A549 (cell line): Measurements from ENCODE around the gene PCDHB13. TPM values are rescaled to one million over a fixed set of nuclear protein-coding genes. Genes with fewer than 3 reads are reported as not detected.

Source experiments
- ATAC-seq, 2 experiments: fragments of 200-7000 bp in 1 of 2; fragments of >200 bp in 1 of 2; cut with Nextera tagmentation in 1 of 2; cut with Tn5 transposase in 1 of 2; 3 replicates each; pipeline versions ENCODE4 v1.8.0 to v1.9.1; 2018 to 2020; ENCODE audit warnings: mild to moderate bottlenecking in 1 of 2, moderate library complexity in 1 of 2
- CTCF ChIA-PET: fragments of 300-600 bp; sonication (Branson Sonifier 250); formaldehyde crosslinking; extraction: SDS; loops from one replicate; lab custom pipeline; 2021; ENCODE audit warnings: antibody characterized with exemption, inconsistent platforms; lab: Yijun Ruan, JAX
- POLR2A ChIA-PET: fragments of 350-600 bp; formaldehyde crosslinking; extraction: SDS; loops from one replicate; lab custom pipeline; 2021; ENCODE audit warnings: antibody characterized with exemption, inconsistent platforms; lab: Yijun Ruan, JAX
- DNase-seq, 2 experiments: peaks; one replicate each; pipeline versions ENCODE4 v3.0.0 to v3.0.0-alpha.2; 2011 to 2016; ENCODE audit warnings: low read depth in 1 of 2, low spot score in 1 of 2
- FAIRE-seq: peaks from 2 replicates; lab custom pipeline; 2011; peaks lifted over from hg19 to GRCh38; lab: Jason Lieb, UNC
- H3K27ac ChIP-seq, 2 experiments: fragments of >200 bp; sonication (Bioruptor Twin); formaldehyde crosslinking; 3 replicates each; pipeline ENCODE4 v1.5.1; 2016 to 2017
- H3K4me1 ChIP-seq: fragments of >200 bp; sonication (Bioruptor Twin); formaldehyde crosslinking; 3 replicates; pipeline ENCODE4 v1.6.1; 2016
- H3K4me2 ChIP-seq: fragments of >200 bp; sonication (Bioruptor Twin); formaldehyde crosslinking; 3 replicates; pipeline ENCODE4 v1.6.1; 2016
- H3K4me3 ChIP-seq: fragments of >200 bp; sonication (Bioruptor Twin); formaldehyde crosslinking; 3 replicates; pipeline ENCODE4 v1.5.1; 2016
- H3K9me3 ChIP-seq: fragments of >200 bp; sonication (Bioruptor Twin); formaldehyde crosslinking; 3 replicates; pipeline ENCODE4 v1.6.1; 2016
- CEBPB ChIP-seq, 2 experiments: fragments of >200 bp in 1 of 2; sonication (Bioruptor Twin) in 1 of 2; formaldehyde crosslinking in 1 of 2; IDR thresholded peaks; 2 replicates each; pipeline ENCODE4 v1.6.1; 2012 to 2016
- EP300 ChIP-seq, 2 experiments: fragments of >200 bp; sonication (Bioruptor Twin); formaldehyde crosslinking; IDR thresholded peaks; 2 replicates in 1 of 2; 3 replicates in 1 of 2; pipeline ENCODE4 v1.6.1; 2016 to 2017
- FOSL2 ChIP-seq, 2 experiments: fragments of 450-650 bp in 1 of 2; fragments of >200 bp in 1 of 2; sonication (Bioruptor Twin) in 1 of 2; formaldehyde crosslinking; IDR thresholded peaks; 2 replicates each; pipeline versions ENCODE4 v1.5.0 to v1.6.1; 2016 to 2020; ENCODE audit warnings: mild to moderate bottlenecking in 1 of 2, moderate library complexity in 1 of 2
- GATA3 ChIP-seq: IDR thresholded peaks from 2 replicates; pipeline ENCODE4 v1.6.1; 2012; ENCODE audit warnings: borderline replicate concordance
- NFE2L2 ChIP-seq: fragments of 150-350 bp; conservative IDR thresholded peaks from 2 replicates; pipeline ENCODE4 v1.6.1; 2014; ENCODE audit warnings: low read length
- POLR2AphosphoS2 ChIP-seq: conservative IDR thresholded peaks from 2 replicates; pipeline ENCODE4 v1.6.1; 2012; ENCODE audit warnings: low read length, improper control_type of control experiment, inconsistent platforms
- RCOR1 ChIP-seq: fragments of 150-350 bp; IDR thresholded peaks from 2 replicates; pipeline ENCODE4 v1.6.1; 2014; ENCODE audit warnings: antibody characterized with exemption, low read length, low read depth
- RFX5 ChIP-seq: fragments of 450-650 bp; IDR thresholded peaks from 2 replicates; pipeline ENCODE4 v1.7.1; 2014; ENCODE audit warnings: antibody characterized with exemption, mild to moderate bottlenecking, moderate library complexity
- TFCP2L1 ChIP-seq: fragments of 250-450 bp; sonication (Bioruptor Pico); IDR thresholded peaks from 2 replicates; pipeline ENCODE4 v1.5.0; 2021; ENCODE audit warnings: mild to moderate bottlenecking
- WGBS: methylation state at CpG from one replicate; pipeline ENCODE4 v1.1.6; 2017; ENCODE audit errors: missing lambda C conversion rate; 5-methylcytosine and 5-hydroxymethylcytosine counted together
- polyA plus RNA-seq, 4 experiments: library from polyadenylated mRNA; depleted of rRNA in 3 of 4; stranded (reverse); fragments of >200 nt; fragmentation: RNase III in 1 of 4; extraction: RNeasy Plus Mini Kit Qiagen cat#74134 plus additional on column Dnase treatment in 1 of 4; gene quantifications; 2 replicates in 3 of 4; 3 replicates in 1 of 4; pipeline ENCODE4 v1.2.3, GENCODE V29; 2011 to 2017
- TF ChIP-seq, protein P1 (sequence below): fragments of 150-350 bp; IDR thresholded peaks from 2 replicates; pipeline ENCODE4 v1.6.1; 2014; ENCODE audit warnings: low read depth, mild to moderate bottlenecking, low read length

PCDHB13 gene
- polyA plus RNA-seq, 2 of the 4 experiments (the other 2 are of a cell fraction): 0.05 to 0.28 TPM

GRCh38 chr5:141260458-141261237 is 46.9 kb downstream of the PCDHB13 start:
- no peak for TF ChIP-seq NFE2L2
- no peak for TF ChIP-seq CEBPB (IDR thresholded peaks at IDR 0.05)
- no peak for TF ChIP-seq RCOR1
- no peak for TF ChIP-seq POLR2AphosphoS2
- TF ChIP-seq GATA3: peak; percentile 44; the same call in 1 of the 2 replicates
- TF ChIP-seq, protein P1, sequence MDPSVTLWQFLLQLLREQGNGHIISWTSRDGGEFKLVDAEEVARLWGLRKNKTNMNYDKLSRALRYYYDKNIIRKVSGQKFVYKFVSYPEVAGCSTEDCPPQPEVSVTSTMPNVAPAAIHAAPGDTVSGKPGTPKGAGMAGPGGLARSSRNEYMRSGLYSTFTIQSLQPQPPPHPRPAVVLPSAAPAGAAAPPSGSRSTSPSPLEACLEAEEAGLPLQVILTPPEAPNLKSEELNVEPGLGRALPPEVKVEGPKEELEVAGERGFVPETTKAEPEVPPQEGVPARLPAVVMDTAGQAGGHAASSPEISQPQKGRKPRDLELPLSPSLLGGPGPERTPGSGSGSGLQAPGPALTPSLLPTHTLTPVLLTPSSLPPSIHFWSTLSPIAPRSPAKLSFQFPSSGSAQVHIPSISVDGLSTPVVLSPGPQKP: no peak
- Histone ChIP-seq H3K4me1 (no peaks in the 10 kb centered on the region), H3K9me3 (peaks cover 88% of the 10 kb centered on the region), H3K4me3 (no peak overlapping the region), H3K27ac (no peak overlapping the region), H3K4me2 (no peak overlapping the region)
- 10% methylated on average over 5 of the region's 5 CpGs for WGBS
- FAIRE-seq: no peak
- ChIA-PET CTCF (no interaction called here), POLR2A (no interaction called here)
- no peak for ATAC-seq
- DNase-seq: peak in 1 of 2 experiments; percentile 31

- Histone ChIP-seq H3K4me3 (no peak overlapping the region), H3K27ac (no peak overlapping the region), H3K4me2 (no peak overlapping the region), H3K4me1 (no peaks in the 10 kb centered on the region), H3K9me3 (peaks cover 86% of the 10 kb centered on the region)
- TF ChIP-seq TFCP2L1 (CRISPR knock-in tag) (no peak), FOSL2 (IDR thresholded peaks at IDR 0.05) (no peak), FOSL2 (CRISPR knock-in tag; IDR thresholded peaks at IDR 0.05) (no peak), RFX5 (no peak), EP300 (IDR thresholded peaks at IDR 0.05) (no peak)
- 4% methylated on average over 1 of the region's 1 CpG for WGBS
- CTCF ChIA-PET: no interaction called here
- no peak for DNase-seq
- no peak for ATAC-seq
- no peak for FAIRE-seq
- POLR2A ChIA-PET: no interaction called here
These were observed 47.5 kb downstream of the PCDHB13 start for GRCh38 chr5:141261238-141261546.

Other genes starting within 250 kb of the PCDHB13 start
Only the 30 nearest of the 37 such genes appear.
- gene PCDHB1, start 162.5 kb upstream of the PCDHB13 start, polyA plus RNA-seq (2011; rRNA removed): not detected in 2 replicates
- gene PCDHB1, start 162.5 kb upstream of the PCDHB13 start, polyA plus RNA-seq (2017; fragmentation: RNase III; extraction: RNeasy Plus Mini Kit Qiagen cat#74134 plus additional on column Dnase treatment): not detected in 3 replicates
- gene PCDHB2, start 119.3 kb upstream of the PCDHB13 start, polyA plus RNA-seq (2011; rRNA removed): 4.1 and 5.0 TPM in 2 replicates
- 2.7 to 3.4 TPM (median 3.0 TPM) in 3 replicates for gene PCDHB2, start 119.3 kb upstream of the PCDHB13 start, polyA plus RNA-seq (2017; fragmentation: RNase III; extraction: RNeasy Plus Mini Kit Qiagen cat#74134 plus additional on column Dnase treatment)
- gene PCDHB3, start 113.4 kb upstream of the PCDHB13 start, polyA plus RNA-seq (2011; rRNA removed): 0.09 and 0.10 TPM in 2 replicates
- 0.03 to 0.06 TPM (median 0.03 TPM) in 3 replicates for gene PCDHB3, start 113.4 kb upstream of the PCDHB13 start, polyA plus RNA-seq (2017; fragmentation: RNase III; extraction: RNeasy Plus Mini Kit Qiagen cat#74134 plus additional on column Dnase treatment)
- 0.19 and 0.21 TPM in 2 replicates for gene PCDHB4, start 92.1 kb upstream of the PCDHB13 start, polyA plus RNA-seq (2011; rRNA removed)
- gene PCDHB4, start 92.1 kb upstream of the PCDHB13 start, polyA plus RNA-seq (2017; fragmentation: RNase III; extraction: RNeasy Plus Mini Kit Qiagen cat#74134 plus additional on column Dnase treatment): 0.03 to 0.07 TPM (median 0.05 TPM) in 3 replicates
- gene PCDHB5, start 78.7 kb upstream of the PCDHB13 start, polyA plus RNA-seq (2011; rRNA removed): 1.6 and 2.0 TPM in 2 replicates
- gene PCDHB5, start 78.7 kb upstream of the PCDHB13 start, polyA plus RNA-seq (2017; fragmentation: RNase III; extraction: RNeasy Plus Mini Kit Qiagen cat#74134 plus additional on column Dnase treatment): 1.4 to 1.6 TPM (median 1.4 TPM) in 3 replicates
- 0.98 and 1.0 TPM in 2 replicates for gene PCDHB6, start 63.9 kb upstream of the PCDHB13 start, polyA plus RNA-seq (2011; rRNA removed)
- 0.79 to 1.0 TPM (median 0.92 TPM) in 3 replicates for gene PCDHB6, start 63.9 kb upstream of the PCDHB13 start, polyA plus RNA-seq (2017; fragmentation: RNase III; extraction: RNeasy Plus Mini Kit Qiagen cat#74134 plus additional on column Dnase treatment)
- gene PCDHB7, start 41.3 kb upstream of the PCDHB13 start, polyA plus RNA-seq (2011; rRNA removed): 0.04 and 0.08 TPM in 2 replicates
- gene PCDHB7, start 41.3 kb upstream of the PCDHB13 start, polyA plus RNA-seq (2017; fragmentation: RNase III; extraction: RNeasy Plus Mini Kit Qiagen cat#74134 plus additional on column Dnase treatment): 0.03 TPM in 2 of 3 replicates, not detected in the other
- gene PCDHB8, start 36.1 kb upstream of the PCDHB13 start, polyA plus RNA-seq (2011; rRNA removed): 0.50 and 0.52 TPM in 2 replicates
- gene PCDHB8, start 36.1 kb upstream of the PCDHB13 start, polyA plus RNA-seq (2017; fragmentation: RNase III; extraction: RNeasy Plus Mini Kit Qiagen cat#74134 plus additional on column Dnase treatment): 0.37 to 0.50 TPM (median 0.44 TPM) in 3 replicates
- 0.13 and 0.24 TPM in 2 replicates for gene PCDHB16, start 31.5 kb upstream of the PCDHB13 start, polyA plus RNA-seq (2011; rRNA removed)
- 0.05 to 0.10 TPM (median 0.08 TPM) in 3 replicates for gene PCDHB16, start 31.5 kb upstream of the PCDHB13 start, polyA plus RNA-seq (2017; fragmentation: RNase III; extraction: RNeasy Plus Mini Kit Qiagen cat#74134 plus additional on column Dnase treatment)
- gene PCDHB9, start 26.8 kb upstream of the PCDHB13 start, polyA plus RNA-seq (2011; rRNA removed): 0.12 TPM in 1 of 2 replicates, not detected in the other
- 0.01 to 0.13 TPM (median 0.11 TPM) in 3 replicates for gene PCDHB9, start 26.8 kb upstream of the PCDHB13 start, polyA plus RNA-seq (2017; fragmentation: RNase III; extraction: RNeasy Plus Mini Kit Qiagen cat#74134 plus additional on column Dnase treatment)
- 0.03 and 0.06 TPM in 2 replicates for gene PCDHB10, start 21.6 kb upstream of the PCDHB13 start, polyA plus RNA-seq (2011; rRNA removed)
- 0.04 TPM in 1 of 3 replicates, not detected in the others for gene PCDHB10, start 21.6 kb upstream of the PCDHB13 start, polyA plus RNA-seq (2017; fragmentation: RNase III; extraction: RNeasy Plus Mini Kit Qiagen cat#74134 plus additional on column Dnase treatment)
- gene PCDHB11, start 14.3 kb upstream of the PCDHB13 start, polyA plus RNA-seq (2011; rRNA removed): 0.21 and 0.22 TPM in 2 replicates
- 0.05 to 0.08 TPM (median 0.07 TPM) in 3 replicates for gene PCDHB11, start 14.3 kb upstream of the PCDHB13 start, polyA plus RNA-seq (2017; fragmentation: RNase III; extraction: RNeasy Plus Mini Kit Qiagen cat#74134 plus additional on column Dnase treatment)
- 0.05 TPM in 2 replicates for gene PCDHB12, start 5.2 kb upstream of the PCDHB13 start, polyA plus RNA-seq (2011; rRNA removed)
- gene PCDHB12, start 5.2 kb upstream of the PCDHB13 start, polyA plus RNA-seq (2017; fragmentation: RNase III; extraction: RNeasy Plus Mini Kit Qiagen cat#74134 plus additional on column Dnase treatment): not detected in 3 replicates
- 0.13 and 0.14 TPM in 2 replicates for gene PCDHB14, start 9.4 kb downstream of the PCDHB13 start, polyA plus RNA-seq (2011; rRNA removed)
- 0.05 to 0.12 TPM (median 0.09 TPM) in 3 replicates for gene PCDHB14, start 9.4 kb downstream of the PCDHB13 start, polyA plus RNA-seq (2017; fragmentation: RNase III; extraction: RNeasy Plus Mini Kit Qiagen cat#74134 plus additional on column Dnase treatment)
- gene PCDHB15, start 31.5 kb downstream of the PCDHB13 start, polyA plus RNA-seq (2011; rRNA removed): 0.09 and 0.13 TPM in 2 replicates
- 0.04 to 0.12 TPM (median 0.05 TPM) in 3 replicates for gene PCDHB15, start 31.5 kb downstream of the PCDHB13 start, polyA plus RNA-seq (2017; fragmentation: RNase III; extraction: RNeasy Plus Mini Kit Qiagen cat#74134 plus additional on column Dnase treatment)
- 0.08 TPM in 1 of 2 replicates, not detected in the other for gene SLC25A2, start 90.1 kb downstream of the PCDHB13 start, polyA plus RNA-seq (2011; rRNA removed)
- gene SLC25A2, start 90.1 kb downstream of the PCDHB13 start, polyA plus RNA-seq (2017; fragmentation: RNase III; extraction: RNeasy Plus Mini Kit Qiagen cat#74134 plus additional on column Dnase treatment): not detected in 3 replicates
- 78.1 and 90.6 TPM in 2 replicates for gene TAF7, start 106.9 kb downstream of the PCDHB13 start, polyA plus RNA-seq (2011; rRNA removed)
- gene TAF7, start 106.9 kb downstream of the PCDHB13 start, polyA plus RNA-seq (2017; fragmentation: RNase III; extraction: RNeasy Plus Mini Kit Qiagen cat#74134 plus additional on column Dnase treatment): 67.3 to 72.6 TPM (median 71.3 TPM) in 3 replicates
- 0.66 and 0.71 TPM in 2 replicates for gene PCDHGA1, start 116.6 kb downstream of the PCDHB13 start, polyA plus RNA-seq (2011; rRNA removed)
- gene PCDHGA1, start 116.6 kb downstream of the PCDHB13 start, polyA plus RNA-seq (2017; fragmentation: RNase III; extraction: RNeasy Plus Mini Kit Qiagen cat#74134 plus additional on column Dnase treatment): 0.32 to 0.42 TPM (median 0.33 TPM) in 3 replicates
- gene PCDHGA2, start 124.8 kb downstream of the PCDHB13 start, polyA plus RNA-seq (2011; rRNA removed): 1.6 and 1.7 TPM in 2 replicates
- gene PCDHGA2, start 124.8 kb downstream of the PCDHB13 start, polyA plus RNA-seq (2017; fragmentation: RNase III; extraction: RNeasy Plus Mini Kit Qiagen cat#74134 plus additional on column Dnase treatment): 0.47 to 0.78 TPM (median 0.58 TPM) in 3 replicates
- gene PCDHGA3, start 129.9 kb downstream of the PCDHB13 start, polyA plus RNA-seq (2011; rRNA removed): 0.07 TPM in 1 of 2 replicates, not detected in the other
- gene PCDHGA3, start 129.9 kb downstream of the PCDHB13 start, polyA plus RNA-seq (2017; fragmentation: RNase III; extraction: RNeasy Plus Mini Kit Qiagen cat#74134 plus additional on column Dnase treatment): not detected in 3 replicates
- gene PCDHGB1, start 136.2 kb downstream of the PCDHB13 start, polyA plus RNA-seq (2011; rRNA removed): 3.7 and 3.9 TPM in 2 replicates
- 1.3 to 1.6 TPM (median 1.5 TPM) in 3 replicates for gene PCDHGB1, start 136.2 kb downstream of the PCDHB13 start, polyA plus RNA-seq (2017; fragmentation: RNase III; extraction: RNeasy Plus Mini Kit Qiagen cat#74134 plus additional on column Dnase treatment)
- 0.48 and 0.61 TPM in 2 replicates for gene PCDHGA4, start 141.1 kb downstream of the PCDHB13 start, polyA plus RNA-seq (2011; rRNA removed)
- gene PCDHGA4, start 141.1 kb downstream of the PCDHB13 start, polyA plus RNA-seq (2017; fragmentation: RNase III; extraction: RNeasy Plus Mini Kit Qiagen cat#74134 plus additional on column Dnase treatment): 0.10 to 0.15 TPM (median 0.13 TPM) in 3 replicates
- 0.36 and 0.54 TPM in 2 replicates for gene PCDHGB2, start 146.1 kb downstream of the PCDHB13 start, polyA plus RNA-seq (2011; rRNA removed)
- gene PCDHGB2, start 146.1 kb downstream of the PCDHB13 start, polyA plus RNA-seq (2017; fragmentation: RNase III; extraction: RNeasy Plus Mini Kit Qiagen cat#74134 plus additional on column Dnase treatment): 0.04 to 0.05 TPM (median 0.05 TPM) in 3 replicates
- 0.37 and 0.57 TPM in 2 replicates for gene PCDHGA5, start 150.2 kb downstream of the PCDHB13 start, polyA plus RNA-seq (2011; rRNA removed)
- 0.09 to 0.18 TPM (median 0.13 TPM) in 3 replicates for gene PCDHGA5, start 150.2 kb downstream of the PCDHB13 start, polyA plus RNA-seq (2017; fragmentation: RNase III; extraction: RNeasy Plus Mini Kit Qiagen cat#74134 plus additional on column Dnase treatment)
- 1.1 and 1.2 TPM in 2 replicates for gene PCDHGB3, start 156.3 kb downstream of the PCDHB13 start, polyA plus RNA-seq (2011; rRNA removed)
- gene PCDHGB3, start 156.3 kb downstream of the PCDHB13 start, polyA plus RNA-seq (2017; fragmentation: RNase III; extraction: RNeasy Plus Mini Kit Qiagen cat#74134 plus additional on column Dnase treatment): 0.16 to 0.44 TPM (median 0.28 TPM) in 3 replicates
- gene PCDHGA6, start 160.0 kb downstream of the PCDHB13 start, polyA plus RNA-seq (2011; rRNA removed): 0.98 and 1.0 TPM in 2 replicates
- gene PCDHGA6, start 160.0 kb downstream of the PCDHB13 start, polyA plus RNA-seq (2017; fragmentation: RNase III; extraction: RNeasy Plus Mini Kit Qiagen cat#74134 plus additional on column Dnase treatment): 0.22 to 0.37 TPM (median 0.23 TPM) in 3 replicates
- 0.95 and 1.1 TPM in 2 replicates for gene PCDHGA7, start 168.8 kb downstream of the PCDHB13 start, polyA plus RNA-seq (2011; rRNA removed)
- gene PCDHGA7, start 168.8 kb downstream of the PCDHB13 start, polyA plus RNA-seq (2017; fragmentation: RNase III; extraction: RNeasy Plus Mini Kit Qiagen cat#74134 plus additional on column Dnase treatment): 0.70 to 0.84 TPM (median 0.76 TPM) in 3 replicates
- gene PCDHGB4, start 173.8 kb downstream of the PCDHB13 start, polyA plus RNA-seq (2011; rRNA removed): 1.4 and 1.5 TPM in 2 replicates
- 0.90 to 1.6 TPM (median 1.1 TPM) in 3 replicates for gene PCDHGB4, start 173.8 kb downstream of the PCDHB13 start, polyA plus RNA-seq (2017; fragmentation: RNase III; extraction: RNeasy Plus Mini Kit Qiagen cat#74134 plus additional on column Dnase treatment)
- gene PCDHGA8, start 178.7 kb downstream of the PCDHB13 start, polyA plus RNA-seq (2011; rRNA removed): 0.08 and 0.11 TPM in 2 replicates
- gene PCDHGA8, start 178.7 kb downstream of the PCDHB13 start, polyA plus RNA-seq (2017; fragmentation: RNase III; extraction: RNeasy Plus Mini Kit Qiagen cat#74134 plus additional on column Dnase treatment): 0.03 to 0.04 TPM (median 0.04 TPM) in 3 replicates
- 2.6 and 3.2 TPM in 2 replicates for gene PCDHGB5, start 184.0 kb downstream of the PCDHB13 start, polyA plus RNA-seq (2011; rRNA removed)
- gene PCDHGB5, start 184.0 kb downstream of the PCDHB13 start, polyA plus RNA-seq (2017; fragmentation: RNase III; extraction: RNeasy Plus Mini Kit Qiagen cat#74134 plus additional on column Dnase treatment): 1.9 to 2.8 TPM (median 2.5 TPM) in 3 replicates